Measurements from ENCODE around the gene RANBP1. TPM values are rescaled to one million over a fixed set of nuclear protein-coding genes. Genes with fewer than 3 reads are reported as not detected.
A peak's percentile ranks its signal among the peaks of the same experiment; 100 is the strongest.

Gene RANBP1
- total and polyA plus RNA-seq, 9 of the 15 experiments (the other 6 are each of a cell fraction or from before 2014, with no cell fraction given) = 162 to 2,891 (median 1,289) TPM

DNA sequence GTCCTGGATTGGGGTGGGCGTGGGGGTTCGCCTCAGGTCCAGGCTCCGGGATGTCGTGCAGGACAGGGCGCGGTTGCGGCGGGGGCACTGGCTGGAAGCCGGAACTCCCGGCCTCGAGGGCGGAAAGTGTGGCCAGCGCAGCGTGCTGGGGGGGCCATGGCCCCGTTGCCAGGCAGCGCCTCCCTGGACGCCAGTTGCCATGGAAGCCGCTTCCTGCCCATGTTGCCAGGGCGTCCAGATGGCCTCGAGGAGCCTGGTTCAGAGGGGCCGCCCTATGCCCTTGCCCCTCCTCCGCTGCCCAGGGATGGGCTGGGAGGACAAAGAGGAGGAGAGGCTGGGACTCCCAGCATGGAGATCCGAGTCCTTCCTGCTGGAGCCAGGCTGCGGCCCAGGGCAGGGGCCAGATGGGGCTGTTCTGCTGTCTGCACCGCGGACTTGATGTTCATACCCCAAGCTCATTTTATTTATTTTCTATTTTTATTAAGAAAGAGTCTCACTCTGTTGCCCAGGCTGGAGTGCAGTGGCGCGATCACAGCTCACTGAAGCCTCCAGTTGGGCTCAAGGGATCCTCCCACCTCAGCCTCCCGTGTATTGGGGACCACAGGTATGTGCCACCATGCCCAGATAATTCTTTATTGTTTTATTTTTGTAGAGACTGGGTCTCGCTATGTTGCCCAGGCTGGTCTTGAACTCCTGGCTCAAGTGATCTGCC is 39.6 kb downstream of the RANBP1 start (continued):
- TF ChIP-seq, protein P1, sequence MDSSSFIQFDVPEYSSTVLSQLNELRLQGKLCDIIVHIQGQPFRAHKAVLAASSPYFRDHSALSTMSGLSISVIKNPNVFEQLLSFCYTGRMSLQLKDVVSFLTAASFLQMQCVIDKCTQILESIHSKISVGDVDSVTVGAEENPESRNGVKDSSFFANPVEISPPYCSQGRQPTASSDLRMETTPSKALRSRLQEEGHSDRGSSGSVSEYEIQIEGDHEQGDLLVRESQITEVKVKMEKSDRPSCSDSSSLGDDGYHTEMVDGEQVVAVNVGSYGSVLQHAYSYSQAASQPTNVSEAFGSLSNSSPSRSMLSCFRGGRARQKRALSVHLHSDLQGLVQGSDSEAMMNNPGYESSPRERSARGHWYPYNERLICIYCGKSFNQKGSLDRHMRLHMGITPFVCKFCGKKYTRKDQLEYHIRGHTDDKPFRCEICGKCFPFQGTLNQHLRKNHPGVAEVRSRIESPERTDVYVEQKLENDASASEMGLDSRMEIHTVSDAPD (CRISPR knock-in tag; IDR thresholded peaks at IDR 0.05) = no peak
- 0 out of 4 replicates have a peak, but pooled peaks of 1 of the 2 experiments have one; percentile 13 for TF ChIP-seq KDM4B (IDR thresholded peaks at IDR 0.05; ENCODE audit: borderline replicate concordance in 2 of 2, low read depth in 1 of 2)
- peak; percentile 97 for TF ChIP-seq MYNN (IDR thresholded peaks at IDR 0.05)
- TF ChIP-seq MYNN (CRISPR knock-in tag; IDR thresholded peaks at IDR 0.05) = peak; percentile 61; the same call in 1 of the 2 replicates

DNA sequence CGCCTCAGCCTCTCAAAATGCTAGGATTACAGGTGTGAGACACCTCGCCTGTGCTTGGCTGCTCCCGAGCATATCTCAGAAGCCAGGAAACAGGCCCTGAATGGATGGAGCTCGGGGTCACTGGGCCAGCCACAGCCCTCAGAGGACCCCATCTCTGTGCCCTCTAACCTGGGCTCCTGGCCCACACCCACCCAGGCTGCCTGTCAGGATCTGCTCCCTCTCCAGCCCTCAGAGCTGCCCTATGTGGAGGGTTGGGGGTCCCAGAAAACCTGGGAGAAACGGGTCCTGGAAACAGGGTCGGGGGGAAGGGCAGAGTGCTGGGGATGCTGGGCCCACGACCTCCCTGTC is 40.1 kb downstream of the RANBP1 start:
- H3K27ac ChIP-seq (ENCODE audit: extremely low read depth, low read depth, low read length) = no peak overlapping the region
- H3K4me1 ChIP-seq (replicated peaks in 1 of 2; ENCODE audit: control insufficient read depth in 2 of 2, insufficient read depth in 2 of 2, low read length in 2 of 2) = peaks cover 0 to 69% of the 10 kb centered on the region in 2 experiments; a peak in 2 of 5 replicates
- ATAC-seq (no peak), FAIRE-seq (no peak), DNase-seq (ENCODE audit: extremely low read depth in 1 of 4, low spot score in 3 of 4) (no peak)
- H4K20me1 ChIP-seq (replicated peaks; ENCODE audit: control insufficient read depth, insufficient read depth, low read length) = peaks cover 45% of the 10 kb centered on the region
- H3K4me3 ChIP-seq = no peak overlapping the region
- peaks cover 33 to 75% of the 10 kb centered on the region in 2 experiments; a peak in 4 of 5 replicates for H3K27me3 ChIP-seq (ENCODE audit: control insufficient read depth in 2 of 2, insufficient read depth in 2 of 2, low read length in 2 of 2)
- in situ Hi-C loops (cut with MboI) (loop anchor here (5.0 to 25.0 kb wide), 3 partner anchors 136 to 531 kb away; no protein-coding TSS in a partner anchor), intact Hi-C loops (cut with micrococcal nuclease) (loop anchor here (5.0 to 10.0 kb wide), 2 partner anchors 36 to 259 kb away; no protein-coding TSS in a partner anchor)
- no peaks in the 10 kb centered on the region for H3K79me2 ChIP-seq (ENCODE audit: control insufficient read depth, insufficient read depth, low read length)
- ChIA-PET CTCF (ENCODE audit: low intra/inter-chr PET ratio) (interaction anchor here (0.6 to 5.5 kb wide), 9 partner anchors 13 to 585 kb away, joined by 3 to 126 read pairs (median 8); partner anchors contain the start of gene RTN4R), POLR2A (interaction anchor here (0.7 to 1.4 kb wide), 2 partner anchors 38 to 128 kb away, joined by 4 to 5 read pairs; no protein-coding TSS in a partner anchor)
- peak overlapping the region in 1 of 2 experiments; percentile 9; a peak in 1 of 4 replicates for H3K9ac ChIP-seq (ENCODE audit: insufficient read depth in 1 of 2, low read depth in 2 of 2, low read length in 2 of 2)
- H3K36me3 ChIP-seq (ENCODE audit: control insufficient read depth, insufficient read depth, low read length) = no peaks in the 10 kb centered on the region
- WGBS (ENCODE audit: insufficient coverage, low coverage, missing lambda C conversion rate) = 2% methylated on average over 7 of the region's 7 CpGs
- H3K4me2 ChIP-seq (ENCODE audit: insufficient read depth, low read length) = no peak overlapping the region
- H3K9me1 ChIP-seq (ENCODE audit: control insufficient read depth, insufficient read depth, low read length) = no peaks in the 10 kb centered on the region
- no TSS peak for BruUV-seq (replicated peaks)
- H2AFZ ChIP-seq (ENCODE audit: low read depth, low read length) = no peak overlapping the region
- H3K9me3 ChIP-seq (replicated peaks; ENCODE audit: control insufficient read depth, insufficient read depth, low read depth, low read length) = no peaks in the 10 kb centered on the region
- TF ChIP-seq PURB (CRISPR knock-in tag; IDR thresholded peaks at IDR 0.05; ENCODE audit: low read depth) (0 out of 2 replicates have a peak, but pooled peaks have one; percentile 87), NCOA1 (IDR thresholded peaks at IDR 0.05; ENCODE audit: low read depth) (no peak), JUN (IDR thresholded peaks at IDR 0.05; ENCODE audit: borderline replicate concordance, low read depth, low read length) (no peak), JUN (CRISPR knock-in tag; IDR thresholded peaks at IDR 0.05; ENCODE audit: borderline replicate concordance) (no peak), CREB1 (IDR thresholded peaks at IDR 0.05) (no peak), CREB1 (CRISPR knock-in tag; IDR thresholded peaks at IDR 0.05) (0 out of 2 replicates have a peak, but pooled peaks have one; percentile 0)

Measured in K562 (cell line).